Endothelial cell of umbilical vein (primary cell): ENCODE measurements around the gene CCSAP. TPM values are rescaled to one million over a fixed set of nuclear protein-coding genes. Genes with fewer than 3 reads are reported as not detected.

Experiments used
- BruUV-seq: library from RNA; stranded (reverse); fragments of 400-500 nt; replicated peaks from 2 replicates; lab custom pipeline; 2021; lab: Mats Ljungman, UMichigan
- CTCF ChIA-PET: fragments of 300-600, 350-600 bp; sonication (Branson Sonifier 250); formaldehyde crosslinking; loops from one replicate; lab custom pipeline; 2021; ENCODE audit warnings: antibody characterized with exemption, inconsistent platforms; lab: Charles Lee
- POLR2A ChIA-PET: fragments of 300-600, 350-600 bp; sonication (Branson Sonifier 250); formaldehyde crosslinking; loops from one replicate; lab custom pipeline; 2021; ENCODE audit warnings: antibody characterized with exemption, inconsistent platforms; lab: Charles Lee
- DNase-seq: peaks from one replicate; pipeline ENCODE4 v3.0.0-alpha.2; 2011; ENCODE audit warnings: low read depth, low spot score
- FAIRE-seq: peaks from 2 replicates; lab custom pipeline; 2011; peaks lifted over from hg19 to GRCh38; lab: Jason Lieb, UNC
- H2AFZ ChIP-seq: 2 replicates; pipeline ENCODE4 v1.6.0; 2012; ENCODE audit warnings: low read depth, low read length, control low read depth, inconsistent platforms
- H3K27ac ChIP-seq: 2 replicates; pipeline ENCODE4 v1.5.1; 2011; ENCODE audit warnings: low read depth, mild to moderate bottlenecking, control low read depth, low read length, moderate library complexity; ENCODE audit not compliant: insufficient read depth
- H3K27me3 ChIP-seq, 2 experiments: 2 replicates each; pipeline versions ENCODE4 v1.6.0 to v1.6.1; 2011; ENCODE audit warnings: low read length in 2 of 2, mixed read lengths in 1 of 2; ENCODE audit not compliant: control insufficient read depth in 2 of 2, insufficient read depth in 2 of 2
- H3K36me3 ChIP-seq, 2 experiments: 2 replicates in 1 of 2; 3 replicates in 1 of 2; pipeline ENCODE4 v1.5.1; 2011; ENCODE audit warnings: low read length in 2 of 2, mild to moderate bottlenecking in 1 of 2, moderate library complexity in 1 of 2; ENCODE audit not compliant: control insufficient read depth in 2 of 2, insufficient read depth in 2 of 2; ENCODE audit errors: extremely low read depth in 1 of 2
- H3K4me1 ChIP-seq: 3 replicates; pipeline ENCODE4 v1.5.1; 2011; ENCODE audit warnings: mild to moderate bottlenecking, low read length; ENCODE audit not compliant: control insufficient read depth, insufficient read depth; ENCODE audit errors: extremely low read depth
- H3K4me2 ChIP-seq: 2 replicates; pipeline ENCODE4 v1.6.1; 2011; ENCODE audit warnings: low read length, control low read depth, mixed read lengths; ENCODE audit not compliant: insufficient read depth
- H3K4me3 ChIP-seq, 3 experiments: fragments of 200-600 bp in 1 of 3; sonication (generic), shearing (Covaris generic) in 1 of 3; replicated peaks in 1 of 3; 2 replicates each; pipeline ENCODE4 v1.5.1; 2011 to 2016; ENCODE audit warnings: control low read depth in 3 of 3, low read length in 3 of 3, mild to moderate bottlenecking in 2 of 3, inconsistent platforms in 1 of 3, low read depth in 1 of 3, moderate library complexity in 1 of 3; ENCODE audit not compliant: insufficient read depth in 1 of 3
- H3K79me2 ChIP-seq: 2 replicates; pipeline ENCODE4 v1.6.0; 2012; ENCODE audit warnings: low read length, inconsistent platforms; ENCODE audit not compliant: control insufficient read depth, insufficient read depth
- H3K9ac ChIP-seq: replicated peaks from 2 replicates; pipeline ENCODE3; 2011; ENCODE audit warnings: low read length, control low read depth; ENCODE audit not compliant: insufficient read depth; ENCODE audit errors: extremely low read depth
- H3K9me1 ChIP-seq: replicated peaks from 3 replicates; pipeline ENCODE4 v1.6.0; 2011; ENCODE audit warnings: mild to moderate bottlenecking, low read length; ENCODE audit not compliant: control insufficient read depth, insufficient read depth; ENCODE audit errors: extremely low read depth
- H3K9me3 ChIP-seq: replicated peaks from 2 replicates; pipeline ENCODE4 v1.5.1; 2012; ENCODE audit warnings: low read length, inconsistent platforms; ENCODE audit not compliant: control insufficient read depth, insufficient read depth
- H4K20me1 ChIP-seq: replicated peaks from 2 replicates; pipeline ENCODE3; 2011; ENCODE audit warnings: mild to moderate bottlenecking, low read length; ENCODE audit not compliant: control insufficient read depth, insufficient read depth; ENCODE audit errors: extremely low read depth
- EZH2 ChIP-seq: IDR thresholded peaks from 2 replicates; pipeline ENCODE4 v1.6.1; 2012; ENCODE audit warnings: borderline replicate concordance, low read depth, mild to moderate bottlenecking, moderate library complexity, low read length, inconsistent platforms; ENCODE audit not compliant: severe bottlenecking
- FOS ChIP-seq: IDR thresholded peaks from 2 replicates; pipeline ENCODE4 v1.6.1; 2011; ENCODE audit warnings: mild to moderate bottlenecking, low read length, moderate library complexity, borderline replicate concordance; ENCODE audit not compliant: insufficient read depth
- GATA2 ChIP-seq: IDR thresholded peaks from 2 replicates; pipeline ENCODE4 v1.7.0; 2011; ENCODE audit warnings: low read depth, mild to moderate bottlenecking, moderate library complexity, mixed read lengths, low read length; ENCODE audit not compliant: insufficient read length, insufficient read depth
- JUN ChIP-seq: IDR thresholded peaks from 2 replicates; pipeline ENCODE4 v1.6.1; 2011; ENCODE audit warnings: borderline replicate concordance, low read depth; ENCODE audit not compliant: insufficient read length, insufficient read depth
- MYC ChIP-seq: IDR thresholded peaks from one replicate; pipeline ENCODE4 v1.6.1; 2011; ENCODE audit warnings: mild to moderate bottlenecking, low read depth, low read length
- POLR2A ChIP-seq: IDR thresholded peaks from 2 replicates; pipeline ENCODE4 v1.6.1; 2012; ENCODE audit warnings: low read depth, mild to moderate bottlenecking, control low read depth, low read length
- POLR2AphosphoS5 ChIP-seq: IDR thresholded peaks from 2 replicates; pipeline ENCODE4 v1.6.1; 2012; ENCODE audit warnings: low read depth, mild to moderate bottlenecking, control low read depth, low read length, moderate library complexity; ENCODE audit not compliant: insufficient read depth
- dilution Hi-C: fragments of 300-500 bp; cut with MboI; formaldehyde crosslinking; loops from one replicate; pipeline ENCODE4 v1.15.0; 2019; ENCODE audit warnings: low sequenced_read_pairs; ENCODE audit not compliant: extremely low pct_ligation_motif_present
- intact Hi-C: fragments of 100-400 bp; cut with micrococcal nuclease; formaldehyde crosslinking; loops from one replicate; pipeline ENCODE4 v1.10.0; 2022
- polyA plus RNA-seq, 4 experiments: library from polyadenylated mRNA; depleted of rRNA in 3 of 4; stranded (reverse) in 3 of 4; unstranded in 1 of 4; fragments of >200 nt; gene quantifications; 2 replicates each; pipeline versions ENCODE4 v1.2.1 to v1.2.3, GENCODE V29; 2011 to 2012; ENCODE audit warnings: missing spikeins in 1 of 4
- total RNA-seq: library from RNA; stranded (reverse); gene quantifications from 2 replicates; pipeline ENCODE4 v1.2.3, GENCODE V29; 2021
- TF ChIP-seq, protein P1 (sequence below), 2 donors: IDR thresholded peaks; 1 replicate in 1 of 2; 2 replicates in 1 of 2; pipeline ENCODE4 v1.5.1; 2011; ENCODE audit warnings: low read length in 2 of 2, mild to moderate bottlenecking in 2 of 2, moderate library complexity in 2 of 2, control low read depth in 1 of 2, inconsistent platforms in 1 of 2, low read depth in 1 of 2; ENCODE audit not compliant: insufficient read depth in 1 of 2; ENCODE audit errors: extremely low read depth in 1 of 2
- TF ChIP-seq, protein P2 (sequence below): IDR thresholded peaks from 2 replicates; pipeline ENCODE4 v1.6.1; 2011; ENCODE audit not compliant: insufficient read depth, insufficient read length

The CCSAP gene
- total and polyA plus RNA-seq, 2 donors (not counting 3 experiments of a cell fraction or from before 2014, with no cell fraction given), result 1.3 to 5.7 TPM

DNA sequence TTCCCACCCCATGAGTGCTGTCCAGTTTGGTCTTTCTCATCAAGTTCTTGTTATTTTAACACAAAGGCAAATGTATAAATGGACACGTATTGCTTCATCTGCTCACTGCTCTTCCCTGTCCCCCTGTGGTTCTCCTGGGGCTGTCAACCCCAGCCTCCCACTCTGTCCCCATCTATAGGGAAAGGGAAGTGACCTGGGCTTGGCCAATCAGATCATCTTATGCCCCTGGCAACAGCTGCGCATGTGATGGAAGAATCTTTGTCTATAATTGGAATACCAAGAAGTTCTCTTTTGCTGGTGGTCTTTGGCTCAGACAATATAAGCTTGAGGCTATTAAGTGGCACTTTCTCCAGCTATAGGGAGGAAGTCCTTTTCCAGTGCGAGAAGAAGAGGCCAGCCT, 4.7 kb upstream of the CCSAP start:
- Histone ChIP-seq H3K4me1 (peaks cover 4% of the 10 kb centered on the region), H3K9me1 (no peaks in the 10 kb centered on the region), H3K79me2 (no peaks in the 10 kb centered on the region), H3K9me3 (no peaks in the 10 kb centered on the region), H2AFZ (no peak overlapping the region), H3K4me3 (no peak overlapping the region), H4K20me1 (no peaks in the 10 kb centered on the region), H3K9ac (no peak overlapping the region), H3K36me3 (no peaks in the 10 kb centered on the region), H3K4me2 (no peak overlapping the region), H3K27ac (no peak overlapping the region), H3K27me3 (peaks cover 0 to 2% of the 10 kb centered on the region in 2 experiments)
- TF ChIP-seq MYC, result no peak
- no TSS peak for BruUV-seq
- DNase-seq (no peak), FAIRE-seq (no peak)
- dilution Hi-C loops, result no loop called here
- ChIA-PET POLR2A (no interaction called here), CTCF (no interaction called here)
- intact Hi-C loops, result no loop called here

DNA sequence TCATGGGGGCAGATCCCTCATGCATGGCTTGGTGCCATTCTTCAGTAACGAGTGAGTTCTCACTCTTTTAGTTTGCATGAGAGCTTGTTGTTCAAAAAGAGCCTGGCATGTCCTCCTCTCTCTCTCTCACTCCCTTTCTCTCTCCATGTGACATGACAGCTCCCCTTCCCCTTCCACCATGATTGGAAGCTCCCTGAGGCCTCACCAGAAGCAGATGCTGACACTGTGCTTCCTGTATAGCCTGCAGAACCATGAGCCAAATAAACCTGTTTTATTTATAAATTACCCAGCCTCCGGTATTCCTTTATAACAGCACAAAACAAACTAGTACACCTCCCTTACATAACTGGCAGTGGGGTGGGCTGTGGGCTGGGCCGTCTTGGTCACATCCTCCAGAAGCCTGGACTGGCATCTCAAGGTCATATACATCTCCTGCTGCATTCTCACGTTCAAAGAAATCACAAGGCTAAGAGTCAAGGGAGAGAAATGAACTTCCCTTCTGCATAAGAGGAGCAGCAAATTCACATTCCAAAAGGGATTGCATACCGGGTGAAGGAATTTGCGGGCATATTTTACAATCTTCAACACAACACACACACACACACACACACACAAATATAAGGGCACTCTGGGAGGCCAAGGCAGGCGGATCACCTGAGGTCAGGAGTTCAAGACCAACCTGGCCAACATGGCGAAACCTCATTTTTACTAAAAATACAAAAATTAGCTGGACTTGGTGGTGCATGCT, 2.3 kb upstream of the CCSAP start:
- ChIA-PET POLR2A (no interaction called here), CTCF (interaction anchor here (1.1 kb wide), 1 partner anchor 54 kb away, joined by 3 read pairs; no protein-coding TSS in a partner anchor)
- no peaks in the 10 kb centered on the region for H3K9me1 ChIP-seq
- H2AFZ ChIP-seq, result no peak overlapping the region
- peaks cover 0 to 2% of the 10 kb centered on the region in 2 experiments for H3K27me3 ChIP-seq
- intact Hi-C loops, result loop anchor here (5.0 kb wide), 2 partner anchors 87 to 212 kb away; partner anchors contain the start of genes ABCB10 and ACTA1
- H3K79me2 ChIP-seq, result peaks cover 5% of the 10 kb centered on the region
- peaks cover 11% of the 10 kb centered on the region for H3K4me1 ChIP-seq
- H4K20me1 ChIP-seq, result no peaks in the 10 kb centered on the region
- H3K4me2 ChIP-seq, result no peak overlapping the region
- H3K27ac ChIP-seq, result no peak overlapping the region
- dilution Hi-C loops, result no loop called here
- FAIRE-seq (no peak), DNase-seq (no peak)
- no TSS peak for BruUV-seq
- no peak overlapping the region for H3K9ac ChIP-seq
- H3K9me3 ChIP-seq, result no peaks in the 10 kb centered on the region
- H3K36me3 ChIP-seq, result no peaks in the 10 kb centered on the region
- TF ChIP-seq MYC, result no peak
- TF ChIP-seq POLR2AphosphoS5, result no peak
- no peak for TF ChIP-seq POLR2A
- TF ChIP-seq, protein P1, sequence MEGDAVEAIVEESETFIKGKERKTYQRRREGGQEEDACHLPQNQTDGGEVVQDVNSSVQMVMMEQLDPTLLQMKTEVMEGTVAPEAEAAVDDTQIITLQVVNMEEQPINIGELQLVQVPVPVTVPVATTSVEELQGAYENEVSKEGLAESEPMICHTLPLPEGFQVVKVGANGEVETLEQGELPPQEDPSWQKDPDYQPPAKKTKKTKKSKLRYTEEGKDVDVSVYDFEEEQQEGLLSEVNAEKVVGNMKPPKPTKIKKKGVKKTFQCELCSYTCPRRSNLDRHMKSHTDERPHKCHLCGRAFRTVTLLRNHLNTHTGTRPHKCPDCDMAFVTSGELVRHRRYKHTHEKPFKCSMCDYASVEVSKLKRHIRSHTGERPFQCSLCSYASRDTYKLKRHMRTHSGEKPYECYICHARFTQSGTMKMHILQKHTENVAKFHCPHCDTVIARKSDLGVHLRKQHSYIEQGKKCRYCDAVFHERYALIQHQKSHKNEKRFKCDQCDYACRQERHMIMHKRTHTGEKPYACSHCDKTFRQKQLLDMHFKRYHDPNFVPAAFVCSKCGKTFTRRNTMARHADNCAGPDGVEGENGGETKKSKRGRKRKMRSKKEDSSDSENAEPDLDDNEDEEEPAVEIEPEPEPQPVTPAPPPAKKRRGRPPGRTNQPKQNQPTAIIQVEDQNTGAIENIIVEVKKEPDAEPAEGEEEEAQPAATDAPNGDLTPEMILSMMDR (IDR thresholded peaks at IDR 0.05; ENCODE audit: extremely low read depth in 1 of 2, insufficient read depth in 1 of 2, low read depth in 1 of 2, low read length in 2 of 2), result no peak
- no peak for TF ChIP-seq EZH2
- TF ChIP-seq, protein P2, sequence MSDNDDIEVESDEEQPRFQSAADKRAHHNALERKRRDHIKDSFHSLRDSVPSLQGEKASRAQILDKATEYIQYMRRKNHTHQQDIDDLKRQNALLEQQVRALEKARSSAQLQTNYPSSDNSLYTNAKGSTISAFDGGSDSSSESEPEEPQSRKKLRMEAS, result no peak
- TF ChIP-seq GATA2, result no peak
- no peak for TF ChIP-seq FOS
- no peak for TF ChIP-seq JUN
- no peak overlapping the region for H3K4me3 ChIP-seq
